ENCODE results near the gene GRK3.
A peak's percentile ranks its signal among the peaks of the same experiment; 100 is the strongest.

The GRK3 gene

DNA sequence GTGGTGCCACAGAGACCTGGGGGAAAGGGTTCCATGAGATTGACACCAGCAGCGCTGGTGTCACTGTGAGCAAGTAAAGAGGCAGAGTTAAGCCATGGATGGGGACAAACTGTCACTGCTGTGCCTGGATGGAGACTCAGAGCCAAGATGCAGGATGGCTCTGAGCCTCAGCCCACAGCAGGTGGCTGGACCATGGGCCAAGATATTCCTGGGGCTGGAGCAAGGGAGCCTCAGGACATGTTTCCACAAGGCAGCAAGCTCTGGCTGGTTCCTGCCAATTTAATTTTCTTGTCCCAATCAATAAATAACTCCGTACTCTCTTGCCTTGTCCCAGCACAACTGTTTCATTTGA is 200.5 kb downstream of the GRK3 start:
- ChIA-PET CTCF (no interaction called here), POLR2A (no interaction called here)
- no peak for DNase-seq (ENCODE audit: extremely low spot score)
- no peak for TF ChIP-seq FOXA1 (IDR thresholded peaks at IDR 0.05)
- no peak for TF ChIP-seq NFRKB (IDR thresholded peaks at IDR 0.05)
- TF ChIP-seq FOXK2 (IDR thresholded peaks at IDR 0.05), result no peak
- TF ChIP-seq L3MBTL2 (conservative IDR thresholded peaks at IDR 0.05), result no peak

DNA sequence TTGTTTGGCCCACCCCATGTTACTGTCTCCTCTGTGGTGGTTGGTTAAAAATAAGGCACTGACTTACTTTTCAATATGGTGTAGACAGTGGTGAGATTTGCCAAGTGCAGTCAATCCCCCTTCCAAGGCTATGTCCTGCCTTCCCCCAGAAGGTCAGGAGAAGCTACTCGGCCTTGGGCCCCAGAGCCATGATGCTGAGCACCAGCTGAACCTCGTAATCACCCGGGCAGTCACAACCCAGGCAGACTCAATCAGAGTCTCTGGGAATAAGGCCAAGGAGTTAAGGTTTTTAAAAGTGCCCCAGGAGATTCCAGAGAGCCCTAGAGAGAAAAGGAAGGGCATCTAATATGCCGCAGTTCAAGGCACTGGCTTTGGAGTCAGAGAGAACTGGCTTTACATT is 201.3 kb downstream of the GRK3 start:
- TF ChIP-seq ELF4 (IDR thresholded peaks at IDR 0.05), result no peak
- no peak for TF ChIP-seq ZNF384 (IDR thresholded peaks at IDR 0.05)
- no peak for TF ChIP-seq NFRKB (IDR thresholded peaks at IDR 0.05)
- TF ChIP-seq TARDBP (IDR thresholded peaks at IDR 0.05), result no peak
- no peak for TF ChIP-seq HDGF (IDR thresholded peaks at IDR 0.05; ENCODE audit: borderline replicate concordance)
- no peak for TF ChIP-seq SP1 (IDR thresholded peaks at IDR 0.05)
- TF ChIP-seq LEF1 (IDR thresholded peaks at IDR 0.05; ENCODE audit: borderline replicate concordance), result no peak
- no peak for DNase-seq (ENCODE audit: extremely low spot score)
- POLR2A ChIA-PET, result no interaction called here
- CTCF ChIA-PET, result no interaction called here

DNA sequence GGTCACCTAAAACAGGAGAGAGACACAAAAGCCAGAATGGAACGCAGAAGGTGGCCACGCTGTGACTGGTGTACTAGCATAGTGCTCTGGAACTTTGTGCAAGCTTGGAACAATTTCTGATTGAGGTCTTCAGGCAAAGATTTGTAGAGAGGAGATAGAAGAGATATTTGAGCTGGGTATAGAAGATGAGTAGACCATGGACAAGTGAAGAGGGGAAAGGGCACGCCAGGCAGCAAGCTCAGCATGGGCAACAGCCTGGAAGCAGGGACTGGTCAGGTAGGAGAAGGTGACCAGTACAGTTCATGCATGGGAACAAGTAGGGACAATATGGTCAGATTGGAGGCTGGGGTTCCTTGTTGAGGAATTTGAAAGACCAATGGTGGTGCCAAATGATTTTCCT is 201.9 kb downstream of the GRK3 start:
- CTCF ChIA-PET, result no interaction called here

DNA sequence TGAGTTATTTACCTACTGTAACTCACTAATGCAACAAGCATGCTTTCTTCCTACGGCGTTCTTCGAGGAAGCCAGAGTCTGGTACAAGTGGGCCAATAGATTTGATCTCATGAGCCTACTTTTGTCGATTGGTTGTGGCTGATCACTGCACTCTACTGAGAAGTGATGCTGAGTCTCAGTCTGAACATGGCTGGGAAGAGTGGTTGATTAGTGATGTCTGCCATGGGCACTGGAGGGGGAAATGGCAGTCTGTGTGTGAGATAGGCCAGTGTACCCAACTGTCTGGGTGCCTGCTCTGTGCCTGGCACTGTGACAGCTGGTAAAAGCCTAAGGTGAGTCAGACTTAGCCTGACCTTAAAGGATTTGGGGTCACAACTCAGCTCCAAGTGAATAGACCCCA is 205.9 kb downstream of the GRK3 start:
- TF ChIP-seq ELF4 (IDR thresholded peaks at IDR 0.05) (no peak), SUZ12 (IDR thresholded peaks at IDR 0.05) (no peak), FOXK2 (IDR thresholded peaks at IDR 0.05) (no peak), TARDBP (IDR thresholded peaks at IDR 0.05) (no peak)
- ChIA-PET POLR2A (no interaction called here), CTCF (interaction anchor here (1.1 kb wide), 1 partner anchor 308 kb away, joined by 3 read pairs; no protein-coding TSS in a partner anchor)
- no peak for DNase-seq (ENCODE audit: extremely low spot score)

More for the DNA sequence above, 201.9 kb downstream of the GRK3 start:
- POLR2A ChIA-PET, result no interaction called here
- TF ChIP-seq TARDBP (IDR thresholded peaks at IDR 0.05) (no peak), ARNT (IDR thresholded peaks at IDR 0.05) (no peak), FOXM1 (IDR thresholded peaks at IDR 0.05; ENCODE audit: borderline replicate concordance) (no peak), FOXK2 (IDR thresholded peaks at IDR 0.05) (no peak), ZNF384 (IDR thresholded peaks at IDR 0.05) (no peak), SP1 (IDR thresholded peaks at IDR 0.05) (no peak)
- DNase-seq (ENCODE audit: extremely low spot score), result no peak

DNA sequence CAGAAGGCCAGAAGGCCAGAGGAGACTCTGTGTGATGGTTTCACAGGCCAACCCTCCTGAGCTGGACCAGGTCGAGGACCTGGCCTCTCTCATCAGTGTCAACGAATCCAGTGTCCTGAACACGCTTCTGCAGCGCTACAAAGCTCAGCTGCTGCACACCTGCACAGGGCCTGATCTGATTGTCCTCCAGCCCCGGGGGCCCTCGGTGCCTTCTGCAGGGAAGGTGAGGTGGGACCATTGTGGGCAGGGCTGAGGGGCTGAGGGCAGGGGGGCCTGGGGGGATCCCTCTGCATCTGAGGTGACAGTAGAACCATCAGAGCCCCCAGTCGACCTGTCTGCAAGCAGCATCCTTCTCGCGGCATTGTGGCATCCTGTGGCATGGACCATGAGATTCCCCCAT is 207.8 kb downstream of the GRK3 start:
- ChIA-PET POLR2A (no interaction called here), CTCF (interaction anchor here (1.1 to 1.6 kb wide), 8 partner anchors 9 to 561 kb away, joined by 3 to 8 read pairs (median 4); no protein-coding TSS in a partner anchor)
- TF ChIP-seq CTBP1 (IDR thresholded peaks at IDR 0.05; ENCODE audit: borderline replicate concordance) (no peak), SUZ12 (IDR thresholded peaks at IDR 0.05) (no peak), SP1 (IDR thresholded peaks at IDR 0.05) (no peak)
- DNase-seq (ENCODE audit: extremely low spot score), result no peak

DNA sequence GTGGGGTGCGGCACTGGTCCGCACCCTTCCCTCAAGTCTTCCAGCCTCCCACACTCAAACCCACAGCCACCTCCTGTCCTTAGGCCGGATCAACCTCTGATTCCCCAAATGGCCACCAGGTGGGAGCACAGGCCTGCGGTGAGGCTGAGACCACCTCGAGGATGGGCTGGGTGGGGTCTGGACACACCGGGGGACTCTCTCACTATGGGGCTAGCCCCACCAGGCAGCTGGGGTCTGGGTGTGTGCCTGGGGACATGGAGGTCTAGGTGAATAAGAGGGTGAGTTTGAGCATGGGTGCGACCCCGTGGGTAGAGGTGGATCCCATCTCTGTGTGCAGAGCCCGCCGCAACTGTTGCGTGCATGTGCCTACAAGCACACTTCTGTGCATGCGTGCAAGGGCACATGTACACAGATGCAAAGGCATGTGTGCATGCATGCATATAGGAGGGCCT is 210.1 kb downstream of the GRK3 start:
- peak; percentile 59 for DNase-seq (ENCODE audit: extremely low spot score)
- TF ChIP-seq ZNF384 (IDR thresholded peaks at IDR 0.05) (no peak), SUZ12 (IDR thresholded peaks at IDR 0.05) (no peak), ELF4 (IDR thresholded peaks at IDR 0.05) (no peak), FOXA1 (IDR thresholded peaks at IDR 0.05) (no peak), FOXM1 (IDR thresholded peaks at IDR 0.05; ENCODE audit: borderline replicate concordance) (no peak), HDGF (IDR thresholded peaks at IDR 0.05; ENCODE audit: borderline replicate concordance) (no peak), FOXK2 (IDR thresholded peaks at IDR 0.05) (no peak), ARNT (IDR thresholded peaks at IDR 0.05) (no peak), LEF1 (IDR thresholded peaks at IDR 0.05; ENCODE audit: borderline replicate concordance) (no peak), TARDBP (IDR thresholded peaks at IDR 0.05) (no peak), BHLHE40 (IDR thresholded peaks at IDR 0.05; ENCODE audit: borderline replicate concordance) (no peak), SP1 (IDR thresholded peaks at IDR 0.05) (no peak), NFRKB (IDR thresholded peaks at IDR 0.05) (no peak), L3MBTL2 (conservative IDR thresholded peaks at IDR 0.05) (no peak), CTBP1 (IDR thresholded peaks at IDR 0.05; ENCODE audit: borderline replicate concordance) (no peak)
- TF ChIP-seq, protein P1, sequence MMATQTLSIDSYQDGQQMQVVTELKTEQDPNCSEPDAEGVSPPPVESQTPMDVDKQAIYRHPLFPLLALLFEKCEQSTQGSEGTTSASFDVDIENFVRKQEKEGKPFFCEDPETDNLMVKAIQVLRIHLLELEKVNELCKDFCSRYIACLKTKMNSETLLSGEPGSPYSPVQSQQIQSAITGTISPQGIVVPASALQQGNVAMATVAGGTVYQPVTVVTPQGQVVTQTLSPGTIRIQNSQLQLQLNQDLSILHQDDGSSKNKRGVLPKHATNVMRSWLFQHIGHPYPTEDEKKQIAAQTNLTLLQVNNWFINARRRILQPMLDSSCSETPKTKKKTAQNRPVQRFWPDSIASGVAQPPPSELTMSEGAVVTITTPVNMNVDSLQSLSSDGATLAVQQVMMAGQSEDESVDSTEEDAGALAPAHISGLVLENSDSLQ (IDR thresholded peaks at IDR 0.05), result no peak
- ChIA-PET CTCF (interaction anchor here (0.7 to 1.2 kb wide), 2 partner anchors 34 to 312 kb away, joined by 3 to 5 read pairs; no protein-coding TSS in a partner anchor), POLR2A (no interaction called here)

DNA sequence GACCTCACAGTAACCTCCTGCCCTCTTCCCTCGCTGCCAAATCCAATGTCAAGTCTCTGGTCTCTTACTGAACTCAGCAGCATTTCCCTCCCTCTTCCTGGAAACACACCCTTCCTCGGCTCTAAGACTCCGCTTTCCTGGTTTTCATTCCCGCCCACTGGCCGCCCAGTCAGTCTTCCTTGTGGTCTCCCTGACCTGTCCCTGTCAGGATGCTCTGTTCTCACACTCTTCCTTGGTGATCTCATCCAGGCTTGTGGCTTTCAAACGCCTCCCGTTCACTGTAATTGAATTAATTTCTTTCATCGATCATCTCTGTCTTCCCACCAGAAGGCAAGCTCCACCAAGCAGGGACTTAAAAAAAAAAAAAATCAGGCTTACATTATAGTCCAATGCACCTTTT is 211.1 kb downstream of the GRK3 start:
- DNase-seq (ENCODE audit: extremely low spot score), result no peak
- CTCF ChIA-PET, result no interaction called here
- POLR2A ChIA-PET, result no interaction called here
- TF ChIP-seq BHLHE40 (IDR thresholded peaks at IDR 0.05; ENCODE audit: borderline replicate concordance), result no peak
- TF ChIP-seq FOXA1 (IDR thresholded peaks at IDR 0.05), result no peak
- no peak for TF ChIP-seq HDGF (IDR thresholded peaks at IDR 0.05; ENCODE audit: borderline replicate concordance)
- TF ChIP-seq L3MBTL2 (conservative IDR thresholded peaks at IDR 0.05), result no peak
- no peak for TF ChIP-seq NFRKB (IDR thresholded peaks at IDR 0.05)
- no peak for TF ChIP-seq ARNT (IDR thresholded peaks at IDR 0.05)

DNA sequence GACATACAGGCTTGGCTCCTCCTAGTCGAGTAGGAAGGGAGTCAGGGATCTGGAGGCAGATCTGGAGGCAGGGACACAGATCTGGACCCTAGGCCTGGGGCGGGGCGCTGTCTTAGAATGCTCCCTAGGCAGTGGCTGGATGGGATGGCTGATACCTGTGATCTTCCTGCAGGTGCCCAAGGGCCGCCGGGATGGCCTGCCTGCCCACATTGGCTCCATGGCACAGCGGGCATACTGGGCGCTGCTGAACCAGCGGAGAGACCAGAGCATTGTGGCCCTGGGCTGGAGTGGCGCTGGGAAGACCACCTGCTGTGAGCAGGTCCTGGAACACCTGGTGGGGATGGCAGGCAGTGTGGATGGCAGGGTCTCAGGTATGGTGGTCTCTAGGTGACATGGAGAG is 212.9 kb downstream of the GRK3 start:
- ChIA-PET CTCF (interaction anchor here (0.7 kb wide), 1 partner anchor 24 kb away, joined by 3 read pairs; no protein-coding TSS in a partner anchor), POLR2A (no interaction called here)
- DNase-seq (ENCODE audit: extremely low spot score), result no peak
- no peak for TF ChIP-seq NFRKB (IDR thresholded peaks at IDR 0.05)
- no peak for TF ChIP-seq FOXM1 (IDR thresholded peaks at IDR 0.05; ENCODE audit: borderline replicate concordance)
- TF ChIP-seq HDGF (IDR thresholded peaks at IDR 0.05; ENCODE audit: borderline replicate concordance), result no peak
- no peak for TF ChIP-seq SP1 (IDR thresholded peaks at IDR 0.05)
- no peak for TF ChIP-seq BHLHE40 (IDR thresholded peaks at IDR 0.05; ENCODE audit: borderline replicate concordance)

DNA sequence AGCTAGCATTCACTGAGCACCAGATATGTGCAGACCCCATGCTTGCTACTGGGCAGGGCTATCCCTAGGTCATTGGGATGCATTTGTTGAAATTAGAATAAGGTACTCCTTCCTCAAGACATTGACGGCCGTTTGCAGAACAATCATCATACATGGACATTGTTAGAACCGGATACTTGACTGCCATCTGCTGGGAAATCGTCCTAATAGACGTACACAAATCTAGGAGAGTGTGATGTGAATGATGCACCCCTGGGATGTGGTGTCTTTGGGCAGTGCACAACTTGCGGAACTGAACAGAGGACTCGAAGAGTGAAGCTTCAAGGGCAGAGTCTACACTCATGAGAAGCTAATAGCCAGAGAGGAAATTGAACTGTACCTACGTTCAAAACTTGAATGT is 213.4 kb downstream of the GRK3 start:
- TF ChIP-seq FOXK2 (IDR thresholded peaks at IDR 0.05), result no peak
- no peak for TF ChIP-seq ELF4 (IDR thresholded peaks at IDR 0.05)
- TF ChIP-seq SUZ12 (IDR thresholded peaks at IDR 0.05), result no peak
- TF ChIP-seq FOXA1 (IDR thresholded peaks at IDR 0.05), result no peak
- no peak for TF ChIP-seq HDGF (IDR thresholded peaks at IDR 0.05; ENCODE audit: borderline replicate concordance)
- no peak for TF ChIP-seq L3MBTL2 (conservative IDR thresholded peaks at IDR 0.05)
- TF ChIP-seq BHLHE40 (IDR thresholded peaks at IDR 0.05; ENCODE audit: borderline replicate concordance), result no peak
- no peak for TF ChIP-seq ZNF384 (IDR thresholded peaks at IDR 0.05)
- TF ChIP-seq, protein P1 (IDR thresholded peaks at IDR 0.05), result no peak
- TF ChIP-seq NFRKB (IDR thresholded peaks at IDR 0.05), result no peak
- TF ChIP-seq SP1 (IDR thresholded peaks at IDR 0.05), result no peak
- no peak for TF ChIP-seq FOXM1 (IDR thresholded peaks at IDR 0.05; ENCODE audit: borderline replicate concordance)
- TF ChIP-seq CTBP1 (IDR thresholded peaks at IDR 0.05; ENCODE audit: borderline replicate concordance), result no peak
- TF ChIP-seq ARNT (IDR thresholded peaks at IDR 0.05), result no peak
- TF ChIP-seq LEF1 (IDR thresholded peaks at IDR 0.05; ENCODE audit: borderline replicate concordance), result no peak
- no peak for TF ChIP-seq TARDBP (IDR thresholded peaks at IDR 0.05)
- DNase-seq (ENCODE audit: extremely low spot score), result peak; percentile 61
- ChIA-PET CTCF (interaction anchor here (0.6 to 0.7 kb wide), 2 partner anchors 25 to 583 kb away, joined by 3 read pairs; no protein-coding TSS in a partner anchor), POLR2A (no interaction called here)
